Suprapubic skin (tissue), 4 donors: ENCODE measurements around the gene SYNE1. TPM values are rescaled to one million over a fixed set of nuclear protein-coding genes. Genes with fewer than 3 reads are reported as not detected.

Experiments used
- DNase-seq, 2 donors: peaks; one replicate each; pipeline ENCODE4 v3.0.0-alpha.2; 2019; ENCODE audit warnings: low spot score in 2 of 2
- H3K27ac ChIP-seq: fragments of 200-600 bp; sonication (generic); one replicate; pipeline ENCODE4 v1.5.1; 2019
- H3K27me3 ChIP-seq: fragments of 200-600 bp; sonication (generic); one replicate; pipeline ENCODE4 v1.5.1; 2019
- H3K36me3 ChIP-seq: fragments of 200-600 bp; sonication (generic); one replicate; pipeline ENCODE4 v1.5.1; 2019
- H3K4me1 ChIP-seq: fragments of 200-600 bp; sonication (generic); one replicate; pipeline ENCODE4 v1.5.1; 2019
- H3K4me3 ChIP-seq: fragments of 200-600 bp; sonication (generic); one replicate; pipeline ENCODE4 v1.5.1; 2019; ENCODE audit warnings: mild to moderate bottlenecking
- H3K9me3 ChIP-seq: fragments of 200-600 bp; sonication (generic); one replicate; pipeline ENCODE4 v1.5.1; 2019
- CTCF ChIP-seq, 2 donors: fragments of 200-600 bp in 1 of 2; fragments of 450-650 bp in 1 of 2; sonication (generic) in 1 of 2; IDR thresholded peaks; one replicate each; pipeline ENCODE4 v1.5.1; 2016 to 2019; ENCODE audit warnings: antibody characterized with exemption in 2 of 2, mild to moderate bottlenecking in 1 of 2, moderate library complexity in 1 of 2
- EP300 ChIP-seq: sonication (generic); formaldehyde crosslinking; IDR thresholded peaks from one replicate; pipeline ENCODE4 v1.6.1; 2017; ENCODE audit warnings: antibody characterized with exemption
- POLR2A ChIP-seq, 2 donors: fragments of 450-650 bp; IDR thresholded peaks; one replicate each; pipeline ENCODE4 v1.6.1; 2017; ENCODE audit warnings: antibody characterized with exemption in 2 of 2, mild to moderate bottlenecking in 2 of 2, moderate library complexity in 2 of 2
- POLR2AphosphoS5 ChIP-seq, 3 donors: sonication (generic); formaldehyde crosslinking; IDR thresholded peaks; one replicate each; pipeline ENCODE4 v1.6.1; 2017; ENCODE audit warnings: antibody characterized with exemption in 3 of 3
- WGBS: methylation state at CpG from one replicate; pipeline ENCODE4 v1.1.5; 2018; 5-methylcytosine and 5-hydroxymethylcytosine counted together
- total RNA-seq, 4 donors: library from RNA; depleted of rRNA; stranded (reverse); fragments of >200 nt; gene quantifications; one replicate each; pipeline ENCODE4 v1.1.0, GENCODE V29; 2016

The SYNE1 gene
- total RNA-seq, 4 donors from 2014 or later = 105 to 184 (median 132) TPM

- Histone ChIP-seq H3K4me1 (no peaks in the 10 kb centered on the region), H3K27me3 (no peaks in the 10 kb centered on the region), H3K27ac (no peak overlapping the region), H3K9me3 (no peaks in the 10 kb centered on the region), H3K4me3 (no peak overlapping the region), H3K36me3 (peaks cover 53% of the 10 kb centered on the region)
- TF ChIP-seq EP300 = no peak
- no peak for TF ChIP-seq POLR2A (IDR thresholded peaks at IDR 0.05)
- no peak for TF ChIP-seq CTCF (IDR thresholded peaks at IDR 0.05)
- no peak for TF ChIP-seq POLR2AphosphoS5 (IDR thresholded peaks at IDR 0.05)
- DNase-seq = no peak
- WGBS = 28% methylated on average over 2 of the region's 2 CpGs
Measured at GRCh38 chr6:152356662-152357061, 280.5 kb downstream of the SYNE1 start.

GRCh38 chr6:152356016-152356415, 281.1 kb downstream of the SYNE1 start:
- TF ChIP-seq CTCF (IDR thresholded peaks at IDR 0.05) = no peak
- no peak for TF ChIP-seq POLR2AphosphoS5 (IDR thresholded peaks at IDR 0.05)
- TF ChIP-seq POLR2A (IDR thresholded peaks at IDR 0.05) = no peak
- TF ChIP-seq EP300 = no peak
- Histone ChIP-seq H3K27ac (no peak overlapping the region), H3K27me3 (no peaks in the 10 kb centered on the region), H3K36me3 (peaks cover 50% of the 10 kb centered on the region), H3K9me3 (no peaks in the 10 kb centered on the region), H3K4me1 (no peaks in the 10 kb centered on the region), H3K4me3 (no peak overlapping the region)
- 44% methylated on average over 1 of the region's 1 CpG for WGBS
- no peak for DNase-seq

DNA sequence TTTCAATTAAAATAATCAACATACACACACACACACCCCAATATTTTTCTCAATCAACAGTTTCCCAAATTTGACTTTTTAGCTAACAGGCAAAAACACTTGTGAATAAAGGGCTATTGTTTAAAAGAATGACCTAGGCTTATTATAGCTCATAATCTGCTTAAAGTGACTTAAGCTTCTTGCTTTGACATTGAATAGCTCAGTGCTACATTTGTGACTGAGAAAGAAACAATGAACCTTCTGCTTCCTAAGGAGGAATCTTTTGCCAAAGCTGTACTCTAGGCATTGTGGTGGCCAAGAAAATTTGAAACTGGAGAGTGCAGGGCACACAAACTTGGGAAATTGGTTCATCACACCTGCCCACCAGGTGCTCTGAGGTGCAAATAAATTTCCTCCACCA, 282.0 kb downstream of the SYNE1 start:
- Histone ChIP-seq H3K4me3 (no peak overlapping the region), H3K9me3 (no peaks in the 10 kb centered on the region), H3K36me3 (peaks cover 51% of the 10 kb centered on the region), H3K27me3 (no peaks in the 10 kb centered on the region), H3K27ac (no peak overlapping the region), H3K4me1 (no peaks in the 10 kb centered on the region)
- no peak for TF ChIP-seq POLR2AphosphoS5 (IDR thresholded peaks at IDR 0.05)
- no peak for TF ChIP-seq POLR2A (IDR thresholded peaks at IDR 0.05)
- no peak for TF ChIP-seq CTCF (IDR thresholded peaks at IDR 0.05)
- TF ChIP-seq EP300 = no peak
- no peak for DNase-seq

DNA sequence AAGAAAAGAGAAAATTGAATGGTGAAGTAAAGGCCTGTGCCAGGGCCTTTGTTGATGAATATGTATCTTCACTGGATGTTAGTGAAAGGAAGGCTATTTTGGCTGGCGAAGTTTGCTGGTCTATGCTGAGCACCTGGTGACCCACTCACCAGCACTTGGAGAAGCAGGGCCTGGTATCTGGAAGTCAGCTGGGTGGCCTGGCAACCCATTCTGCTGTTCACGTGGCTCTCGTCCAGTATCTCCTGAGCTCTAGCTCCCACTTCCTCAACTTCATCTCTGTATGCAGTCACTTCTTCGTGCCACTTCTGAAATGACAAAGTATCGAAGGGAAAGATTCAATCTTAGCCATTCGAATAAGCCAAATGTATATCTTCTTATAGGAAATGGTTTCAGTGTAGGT, 283.7 kb downstream of the SYNE1 start:
- no peaks in the 10 kb centered on the region for H3K4me1 ChIP-seq
- no peak for DNase-seq
- H3K9me3 ChIP-seq = no peaks in the 10 kb centered on the region
- 93% methylated on average over 6 of the region's 6 CpGs for WGBS
- H3K27ac ChIP-seq = no peak overlapping the region
- H3K4me3 ChIP-seq = no peak overlapping the region
- H3K36me3 ChIP-seq = peaks cover 57% of the 10 kb centered on the region
- H3K27me3 ChIP-seq = no peaks in the 10 kb centered on the region
- no peak for TF ChIP-seq POLR2AphosphoS5 (IDR thresholded peaks at IDR 0.05)
- no peak for TF ChIP-seq EP300
- TF ChIP-seq POLR2A (IDR thresholded peaks at IDR 0.05) = no peak
- no peak for TF ChIP-seq CTCF (IDR thresholded peaks at IDR 0.05)

GRCh38 chr6:152351742-152352141, 285.4 kb downstream of the SYNE1 start:
- Histone ChIP-seq H3K9me3 (no peaks in the 10 kb centered on the region), H3K4me1 (no peaks in the 10 kb centered on the region), H3K27me3 (no peaks in the 10 kb centered on the region), H3K36me3 (peaks cover 41% of the 10 kb centered on the region), H3K4me3 (no peak overlapping the region), H3K27ac (no peak overlapping the region)
- 86% methylated on average over 5 of the region's 5 CpGs for WGBS
- no peak for TF ChIP-seq CTCF (IDR thresholded peaks at IDR 0.05)
- TF ChIP-seq EP300 = no peak
- no peak for TF ChIP-seq POLR2A (IDR thresholded peaks at IDR 0.05)
- TF ChIP-seq POLR2AphosphoS5 (IDR thresholded peaks at IDR 0.05) = no peak
- no peak for DNase-seq
